Spleen (tissue), 11 donors: ENCODE measurements around the gene MLNR. TPM values are rescaled to one million over a fixed set of nuclear protein-coding genes. Genes with fewer than 3 reads are reported as not detected.

Experiments used
- DNase-seq: peaks from one replicate; pipeline ENCODE4 v3.0.0-alpha.2; 2020
- H3K27ac ChIP-seq, 8 donors: fragments of 200-600 bp; sonication (generic) in 7 of 8; 1 replicate in 4 of 8; 2 replicates in 4 of 8; pipeline versions ENCODE4 v1.5.0 to v1.8.0; 2016 to 2021; ENCODE audit warnings: inconsistent platforms in 4 of 8, mild to moderate bottlenecking in 4 of 8, moderate library complexity in 1 of 8
- H3K27me3 ChIP-seq, 7 donors: fragments of 200-600 bp; sonication (generic) in 6 of 7; replicated peaks in 1 of 7; 1 replicate in 4 of 7; 2 replicates in 3 of 7; pipeline versions ENCODE4 v1.5.0 to v1.8.0; 2016 to 2021; ENCODE audit warnings: inconsistent platforms in 3 of 7, mild to moderate bottlenecking in 1 of 7
- H3K36me3 ChIP-seq, 6 donors: fragments of 200-600 bp; sonication (generic) in 5 of 6; 1 replicate in 4 of 6; 2 replicates in 2 of 6; pipeline versions ENCODE4 v1.5.0 to v1.8.0; 2016 to 2021; ENCODE audit warnings: inconsistent platforms in 2 of 6
- H3K4me1 ChIP-seq, 6 donors: fragments of 200-600 bp; sonication (generic) in 5 of 6; 1 replicate in 3 of 6; 2 replicates in 3 of 6; pipeline versions ENCODE4 v1.5.0 to v1.8.0; 2016 to 2021; ENCODE audit warnings: inconsistent platforms in 3 of 6
- H3K4me3 ChIP-seq, 8 donors: fragments of 200-600 bp; sonication (generic) in 7 of 8; 1 replicate in 4 of 8; 2 replicates in 4 of 8; pipeline versions ENCODE4 v1.5.0 to v1.8.0; 2016 to 2021; ENCODE audit warnings: inconsistent platforms in 4 of 8, mild to moderate bottlenecking in 4 of 8, moderate library complexity in 2 of 8
- H3K9me3 ChIP-seq, 8 donors: fragments of 200-600 bp; sonication (generic) in 7 of 8; 1 replicate in 4 of 8; 2 replicates in 4 of 8; pipeline versions ENCODE4 v1.5.0 to v1.8.0; 2016 to 2021; ENCODE audit warnings: inconsistent platforms in 4 of 8
- POLR2A ChIP-seq, 3 donors: fragments of 450-650 bp; IDR thresholded peaks; one replicate each; pipeline ENCODE4 v1.5.1; 2017; ENCODE audit warnings: antibody characterized with exemption in 3 of 3, mild to moderate bottlenecking in 1 of 3
- POLR2AphosphoS5 ChIP-seq, 3 donors: sonication (generic); formaldehyde crosslinking; IDR thresholded peaks; one replicate each; pipeline ENCODE4 v1.5.1; 2017; ENCODE audit warnings: antibody characterized with exemption in 3 of 3
- WGBS, 5 donors: extraction: QIAGEN DNeasy Blood & Tissue Kit in 3 of 5; methylation state at CpG; one replicate each; pipeline versions ENCODE4 v1.1.5 to v1.1.7; 2013 to 2018; 5-methylcytosine and 5-hydroxymethylcytosine counted together
- intact Hi-C: fragments of 100-400 bp; cut with DNase I; formaldehyde crosslinking; loops from one replicate; pipeline ENCODE4 v1.15.0; 2023; ENCODE audit warnings: low total_unique reads
- polyA plus RNA-seq, 3 donors: library from polyadenylated mRNA; stranded (reverse); fragments of 200-250 nt; gene quantifications; one replicate each; pipeline ENCODE4 v1.2.1, GENCODE V29; 2013
- small RNA-seq, 4 donors: library from RNA; depleted of rRNA; stranded (forward); fragments of <200 nt; gene quantifications; one replicate each; pipeline ENCODE3, GENCODE V24; 2016
- total RNA-seq, 7 donors: library from RNA; depleted of rRNA in 3 of 7; stranded (reverse); fragments of >200 nt in 3 of 7; fragmentation: NEBNext Ultra II Directional in 4 of 7; extraction: Animal tissue kit (Norgen Biotek cat#: 25700) in 4 of 7; gene quantifications; one replicate each; pipeline versions ENCODE4 v1.1.0 to v1.2.1, GENCODE V29; 2016 to 2021
- TF ChIP-seq, protein P1 (sequence below), 11 experiments: fragments of 200-600 bp in 7 of 11; fragments of 450-650 bp in 4 of 11; sonication (generic) in 4 of 11; IDR thresholded peaks in 8 of 11; conservative IDR thresholded peaks in 3 of 11; 1 replicate in 7 of 11; 2 replicates in 4 of 11; pipeline versions ENCODE4 v1.4.0 to v1.8.0; 2016 to 2021; ENCODE audit warnings: antibody characterized with exemption in 11 of 11, inconsistent platforms in 4 of 11, mild to moderate bottlenecking in 1 of 11
- donor health status: healthy with polysubstance abuse.
- donor health status: DM: no; HTN: no; CAD: no; lungs with moderate emphysema.
- donor health status: DM: no; HTN: no; CAD: no.
- donor health status: Bipolar disorder and iron deficiency.
- donor health status: healthy.
- donor health status: DM: no; HTN: no; CAD: no.
- donor health status: DM: yes; HTN: yes; CAD: no.

The MLNR gene
- total and polyA plus RNA-seq, 10 donors, result 0.37 to 0.40 TPM; not detected in 8

DNA sequence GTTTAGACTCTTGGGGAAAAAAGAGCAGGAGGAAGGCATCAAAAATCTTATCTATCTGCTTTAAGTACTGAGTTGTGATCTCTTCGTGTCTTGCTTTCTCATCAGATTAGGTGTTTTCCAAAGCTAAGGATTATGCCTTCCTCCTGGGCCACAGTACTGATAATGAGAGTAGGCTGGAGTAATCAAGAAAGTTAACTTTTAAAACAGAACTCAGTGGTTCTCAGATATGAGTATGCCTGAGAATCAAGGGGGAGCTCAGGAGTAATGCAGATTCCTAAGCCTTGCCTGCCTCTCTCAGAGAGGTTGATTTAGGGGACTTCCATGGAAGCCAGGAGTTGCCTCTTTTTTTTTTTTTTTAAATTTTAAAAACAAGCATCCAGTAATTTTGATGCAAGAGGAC lies 51.1 kb downstream of the MLNR start:
- DNase-seq, result no peak
- WGBS, 5 donors, result 0 to 71% (median 38%) methylated on average over 1 of the region's 1 CpG
- Histone ChIP-seq H3K9me3 (no peaks in the 10 kb centered on the region), H3K4me1 (no peaks in the 10 kb centered on the region), H3K4me3 (no peak overlapping the region), H3K27ac (no peak overlapping the region), H3K27me3 (no peaks in the 10 kb centered on the region), H3K36me3 (peaks cover 0 to 66% (median 14%) of the 10 kb centered on the region in 6 donors)
- intact Hi-C loops, result no loop called here
- TF ChIP-seq POLR2AphosphoS5 (IDR thresholded peaks at IDR 0.05) (no peak), POLR2A (IDR thresholded peaks at IDR 0.05) (no peak)
- TF ChIP-seq, protein P1, sequence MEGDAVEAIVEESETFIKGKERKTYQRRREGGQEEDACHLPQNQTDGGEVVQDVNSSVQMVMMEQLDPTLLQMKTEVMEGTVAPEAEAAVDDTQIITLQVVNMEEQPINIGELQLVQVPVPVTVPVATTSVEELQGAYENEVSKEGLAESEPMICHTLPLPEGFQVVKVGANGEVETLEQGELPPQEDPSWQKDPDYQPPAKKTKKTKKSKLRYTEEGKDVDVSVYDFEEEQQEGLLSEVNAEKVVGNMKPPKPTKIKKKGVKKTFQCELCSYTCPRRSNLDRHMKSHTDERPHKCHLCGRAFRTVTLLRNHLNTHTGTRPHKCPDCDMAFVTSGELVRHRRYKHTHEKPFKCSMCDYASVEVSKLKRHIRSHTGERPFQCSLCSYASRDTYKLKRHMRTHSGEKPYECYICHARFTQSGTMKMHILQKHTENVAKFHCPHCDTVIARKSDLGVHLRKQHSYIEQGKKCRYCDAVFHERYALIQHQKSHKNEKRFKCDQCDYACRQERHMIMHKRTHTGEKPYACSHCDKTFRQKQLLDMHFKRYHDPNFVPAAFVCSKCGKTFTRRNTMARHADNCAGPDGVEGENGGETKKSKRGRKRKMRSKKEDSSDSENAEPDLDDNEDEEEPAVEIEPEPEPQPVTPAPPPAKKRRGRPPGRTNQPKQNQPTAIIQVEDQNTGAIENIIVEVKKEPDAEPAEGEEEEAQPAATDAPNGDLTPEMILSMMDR (IDR thresholded peaks at IDR 0.05 in 8 of 11, conservative IDR thresholded peaks at IDR 0.05 in 3 of 11), result no peak

Small RNAs within 50 kb of the gene (small RNA-seq; reads per million reads assigned to genes)
- 0 reads per million in 4 donors for gene COX7CP1

Other genes with a start within 250 kb of the MLNR start
- 10 to 100 TPM; 45.3 to 83.7 (median 56.5) TPM for gene FNDC3A, start 244.4 kb upstream of the MLNR start, total RNA-seq
- 10 to 100 TPM; 11.2 to 16.1 (median 13.3) TPM for gene FNDC3A, start 244.4 kb upstream of the MLNR start, polyA plus RNA-seq
- 10 to 100 TPM in 6 of 7 donors, 1 to 10 TPM in 1; 8.8 to 15.5 (median 11.1) TPM for gene CDADC1, start 27.6 kb downstream of the MLNR start, total RNA-seq
- 1 to 10 TPM; 3.3 to 6.2 (median 4.4) TPM for gene CDADC1, start 27.6 kb downstream of the MLNR start, polyA plus RNA-seq
- 1 to 10 TPM; 5.0 to 7.5 (median 6.2) TPM for gene CAB39L, start 223.7 kb downstream of the MLNR start, total RNA-seq
- gene CAB39L, start 223.7 kb downstream of the MLNR start, polyA plus RNA-seq, result 1 to 10 TPM; 1.6 to 3.2 (median 2.0) TPM
- gene SETDB2, start 223.9 kb downstream of the MLNR start, total RNA-seq, result 10 to 100 TPM; 18.7 to 26.7 (median 21.9) TPM
- gene SETDB2, start 223.9 kb downstream of the MLNR start, polyA plus RNA-seq, result 1 to 10 TPM; 5.4 to 6.4 (median 6.1) TPM